HPDE6-E6E7 (cell line): ENCODE results near the gene IL22.

Experiments
- DNase-seq: peaks from one replicate; pipeline ENCODE4 v3.0.0; 2011; ENCODE audit warnings: missing footprints; ENCODE audit errors: extremely low spot score

Gene IL22

DNA sequence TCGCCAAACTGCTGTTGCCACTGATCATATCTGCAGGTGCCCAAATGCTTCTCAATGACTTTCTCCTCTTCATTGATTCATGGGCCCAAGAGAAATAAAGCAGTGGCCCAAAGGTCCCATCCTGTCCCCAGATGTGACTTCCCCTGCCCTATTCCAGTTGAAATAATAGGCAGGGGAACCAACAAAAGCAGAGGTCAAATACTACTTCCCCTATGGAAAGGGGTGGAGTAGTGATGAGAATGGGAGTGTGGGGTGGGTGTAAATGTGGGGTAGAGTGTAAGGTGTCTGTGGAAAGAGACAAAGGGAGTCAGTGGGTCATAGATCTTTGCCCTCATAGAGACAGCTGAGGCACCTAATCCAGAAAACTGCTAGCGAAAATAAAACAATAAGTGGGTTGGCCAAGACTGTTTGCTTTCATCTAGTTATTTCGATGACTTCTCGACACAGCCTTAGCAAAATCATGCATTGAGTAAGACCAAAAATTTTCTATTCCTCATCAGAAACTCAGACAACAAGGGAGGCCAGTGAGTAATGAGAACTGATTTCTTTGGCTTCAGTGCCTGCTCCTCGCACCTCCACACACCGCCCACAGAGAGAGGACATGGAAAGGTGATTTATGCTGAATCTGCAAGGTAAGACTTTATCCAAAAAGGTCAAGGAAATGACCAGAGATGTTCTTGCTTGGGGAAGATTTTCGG is 10.9 kb upstream of the IL22 start:
- DNase-seq, result no peak

DNA sequence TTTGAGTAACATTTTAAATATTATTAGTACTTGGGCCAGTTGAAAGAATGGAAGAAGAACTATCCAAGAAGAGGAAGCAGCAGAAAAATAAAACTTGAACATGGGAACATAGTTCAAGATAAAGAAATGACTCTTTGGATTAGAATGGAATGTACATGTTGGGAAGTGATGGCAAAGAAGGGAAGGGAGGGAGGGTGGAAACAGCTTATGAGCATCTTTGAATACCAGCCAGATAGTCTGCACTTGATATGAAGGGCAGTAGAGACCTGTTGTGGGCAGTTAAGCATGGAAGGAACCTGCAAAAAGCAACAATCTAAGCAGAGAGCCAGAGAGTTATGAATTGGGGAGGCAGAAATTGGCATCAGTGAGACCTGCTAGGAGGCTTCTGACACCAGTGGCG is 10.0 kb upstream of the IL22 start:
- no peak for DNase-seq

GRCh38 chr12:68261896-68262295 is 8.5 kb upstream of the IL22 start:
- DNase-seq, result no peak

DNA sequence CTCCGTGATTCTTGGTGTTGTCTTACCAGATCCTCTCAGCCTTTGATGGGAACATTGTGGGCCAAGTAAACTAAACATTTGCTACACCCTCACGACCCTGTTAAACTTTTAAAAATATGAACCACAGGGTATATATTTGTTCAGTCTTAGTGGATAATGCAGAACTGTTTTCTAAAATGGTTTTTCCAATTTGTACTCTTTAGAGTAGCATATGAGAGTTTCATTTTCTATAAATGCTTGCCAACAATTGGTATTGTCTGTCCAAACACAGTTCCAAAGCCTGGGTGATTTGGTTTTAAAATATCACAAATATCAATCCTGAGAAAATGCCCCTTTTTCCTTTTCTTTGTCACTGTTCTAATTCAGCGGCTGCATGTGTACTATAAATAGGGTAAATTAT is 6.7 kb upstream of the IL22 start:
- DNase-seq, result no peak

- DNase-seq, result peak; percentile 90
Measured at GRCh38 chr12:68259318-68259940, 6.0 kb upstream of the IL22 start.

DNA sequence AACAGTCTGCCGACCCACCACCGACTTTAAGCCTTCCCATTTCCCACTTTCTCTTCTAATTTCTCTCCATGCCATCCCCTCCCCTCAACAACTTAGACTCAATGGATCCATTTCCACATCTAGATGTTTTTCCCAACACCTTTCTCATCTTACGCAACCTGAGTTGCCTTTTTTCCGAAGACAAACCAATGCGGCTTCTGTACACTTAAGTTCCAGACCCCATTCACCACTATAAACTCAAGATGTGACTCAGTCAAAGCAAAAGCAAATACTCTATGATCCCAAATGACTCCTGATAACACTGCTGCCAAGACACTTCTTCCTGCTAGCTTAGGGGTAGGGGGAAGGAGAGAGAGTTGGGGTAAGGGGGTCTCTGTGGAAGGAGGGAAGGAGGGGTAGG is 1.3 kb downstream of the IL22 start:
- no peak for DNase-seq

- DNase-seq, result no peak
Measured at GRCh38 chr12:68250454-68250853, 3.0 kb downstream of the IL22 start.

DNA sequence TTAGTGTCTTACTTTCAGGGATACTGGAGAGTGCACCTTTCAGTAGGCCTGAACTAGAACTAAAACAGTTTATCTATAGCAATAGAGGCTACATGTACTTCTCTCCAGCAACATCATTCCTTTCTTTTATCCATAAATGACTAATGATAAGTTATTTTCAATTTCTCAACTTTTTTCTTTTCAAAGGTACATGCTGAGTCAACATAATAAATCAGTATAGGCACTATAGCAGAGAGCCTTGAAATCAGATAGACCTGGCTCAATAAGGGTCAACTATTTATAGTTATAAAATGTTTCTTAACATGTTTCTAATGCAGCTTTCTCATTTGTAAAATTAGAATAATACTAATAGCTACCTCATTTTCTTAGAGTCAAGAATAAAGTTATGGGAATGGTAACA is 5.6 kb downstream of the IL22 start:
- DNase-seq, result no peak

GRCh38 chr12:68246350-68246749 is 7.1 kb downstream of the IL22 start:
- no peak for DNase-seq

- DNase-seq, result no peak
Measured at GRCh38 chr12:68245180-68246021, 8.0 kb downstream of the IL22 start.

GRCh38 chr12:68242777-68243176 is 10.6 kb downstream of the IL22 start:
- DNase-seq, result no peak

DNA sequence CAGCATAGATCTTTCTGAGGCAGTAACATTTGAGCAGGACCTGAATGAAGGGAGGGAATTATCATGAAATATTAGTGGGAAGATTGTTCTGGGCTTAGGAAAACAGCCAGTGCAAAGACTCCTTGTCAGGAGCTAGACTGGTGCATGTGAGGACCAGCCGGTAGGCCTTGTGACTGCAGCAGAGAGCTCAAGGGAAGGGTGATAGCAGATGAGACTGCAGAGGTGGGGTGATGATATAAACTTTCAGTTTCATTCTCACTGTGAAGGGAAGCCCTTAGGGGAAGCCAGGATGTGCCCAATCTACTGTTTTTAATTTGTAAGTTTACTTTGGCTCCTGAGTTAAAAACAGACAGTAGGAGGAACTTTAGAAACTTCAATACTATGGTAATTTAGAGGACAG is 12.4 kb downstream of the IL22 start:
- no peak for DNase-seq

- DNase-seq, result peak; percentile 49
Measured at GRCh38 chr12:68240079-68240478, 13.3 kb downstream of the IL22 start.

DNA sequence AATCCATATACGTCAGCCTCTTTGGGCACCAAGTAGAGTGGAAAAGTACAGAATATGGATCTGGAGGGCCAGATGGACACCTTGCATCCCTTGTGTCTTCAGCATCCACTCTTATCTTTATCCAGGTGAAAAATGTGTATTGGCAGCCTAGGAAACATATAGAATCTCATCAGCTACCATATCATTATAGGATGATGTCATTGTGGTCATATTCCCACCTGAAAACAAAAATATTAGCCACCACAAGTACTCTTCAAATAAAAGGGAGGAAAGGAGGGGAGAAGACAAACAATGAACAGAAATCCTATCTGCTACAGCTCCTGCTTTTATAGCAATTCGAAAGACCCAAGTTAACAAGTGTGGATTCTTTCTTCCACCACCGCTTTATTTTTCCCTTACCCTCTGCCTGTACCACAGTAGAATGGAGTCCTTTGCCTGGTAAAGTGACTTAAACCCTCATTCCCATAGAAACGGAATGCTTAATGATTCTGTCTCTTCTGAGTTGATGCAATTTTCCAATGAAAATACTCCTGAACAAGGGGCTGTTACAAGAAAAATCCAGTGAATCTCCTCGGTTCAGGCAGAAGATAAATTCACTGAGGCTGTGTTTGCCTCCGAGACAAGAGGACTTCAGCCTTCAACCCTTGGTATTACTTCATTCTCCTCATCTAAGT is 14.0 kb downstream of the IL22 start:
- DNase-seq, result no peak

DNA sequence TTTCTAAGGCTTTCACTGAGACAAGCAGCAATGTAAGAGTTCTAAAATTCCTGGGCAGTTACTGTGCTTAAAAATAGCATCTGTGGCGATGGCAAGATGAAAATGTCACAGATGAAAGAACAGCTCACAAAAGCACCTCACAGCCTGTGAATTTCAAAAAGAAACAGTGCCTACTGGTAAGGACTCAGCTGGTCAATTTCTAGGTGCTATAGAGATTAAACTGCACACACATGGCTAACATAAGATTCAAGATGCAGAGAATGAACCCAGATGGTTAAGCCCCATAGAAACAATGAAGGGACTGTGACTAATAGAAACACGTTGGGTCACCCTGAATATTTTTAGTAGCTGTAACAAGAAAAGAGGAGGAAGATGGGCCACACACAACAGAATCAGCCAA is 15.8 kb downstream of the IL22 start:
- no peak for DNase-seq

GRCh38 chr12:68237078-68237477 is 16.3 kb downstream of the IL22 start:
- DNase-seq, result no peak

DNA sequence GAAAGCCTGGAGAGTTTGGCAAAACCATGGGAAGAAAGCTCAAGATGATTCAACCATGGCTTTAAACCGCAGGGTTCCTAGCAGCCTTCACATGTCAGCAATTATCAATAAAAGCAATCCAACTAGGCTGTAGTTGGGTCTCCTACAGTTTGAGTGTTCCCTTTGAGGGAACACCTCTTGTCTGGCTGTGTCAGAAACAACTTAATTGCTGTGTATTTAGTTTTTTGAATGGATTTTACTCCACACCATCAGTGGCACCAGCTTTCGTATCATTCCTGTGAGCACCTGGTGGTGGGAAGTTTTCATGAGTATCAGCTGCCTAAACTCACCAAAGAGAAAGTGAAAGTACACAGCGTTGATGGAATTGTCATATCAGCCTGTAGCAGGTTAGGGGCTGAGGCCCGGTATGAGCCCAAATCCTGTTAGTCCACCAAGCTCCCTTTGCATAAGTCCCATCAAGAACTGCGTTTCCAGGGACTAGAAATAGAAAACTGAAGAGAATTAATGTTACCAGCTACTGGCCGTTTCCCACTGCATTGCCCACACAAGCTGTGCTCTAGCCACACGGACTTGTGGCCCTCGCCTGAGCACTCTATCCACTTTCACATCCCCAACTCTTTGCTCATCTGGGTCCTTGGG is 16.9 kb downstream of the IL22 start:
- DNase-seq, result no peak

- no peak for DNase-seq
Measured at GRCh38 chr12:68235576-68235975, 17.8 kb downstream of the IL22 start.

GRCh38 chr12:68234140-68234539 is 19.3 kb downstream of the IL22 start:
- no peak for DNase-seq

- DNase-seq, result no peak
Measured at GRCh38 chr12:68233498-68233897, 19.9 kb downstream of the IL22 start.

DNA sequence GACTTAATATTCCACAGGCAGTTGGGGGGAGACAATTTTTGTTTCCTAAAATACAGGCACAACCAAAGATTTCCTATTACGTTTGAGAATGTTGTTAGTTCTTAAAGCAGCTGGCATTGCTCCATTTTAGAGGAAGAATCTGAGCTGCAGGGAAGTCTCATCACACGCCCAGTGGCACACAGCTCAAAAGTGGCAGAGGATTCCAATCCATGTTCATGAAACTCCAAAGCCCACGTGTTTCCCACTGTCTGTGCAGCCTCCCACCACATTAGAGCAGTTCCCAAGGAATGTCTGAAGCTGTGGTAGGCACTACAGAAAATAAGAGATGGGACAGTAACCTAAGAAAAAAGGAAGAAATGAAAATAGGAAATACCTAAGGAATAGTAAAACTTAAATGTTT is 21.7 kb downstream of the IL22 start:
- DNase-seq, result no peak

DNA sequence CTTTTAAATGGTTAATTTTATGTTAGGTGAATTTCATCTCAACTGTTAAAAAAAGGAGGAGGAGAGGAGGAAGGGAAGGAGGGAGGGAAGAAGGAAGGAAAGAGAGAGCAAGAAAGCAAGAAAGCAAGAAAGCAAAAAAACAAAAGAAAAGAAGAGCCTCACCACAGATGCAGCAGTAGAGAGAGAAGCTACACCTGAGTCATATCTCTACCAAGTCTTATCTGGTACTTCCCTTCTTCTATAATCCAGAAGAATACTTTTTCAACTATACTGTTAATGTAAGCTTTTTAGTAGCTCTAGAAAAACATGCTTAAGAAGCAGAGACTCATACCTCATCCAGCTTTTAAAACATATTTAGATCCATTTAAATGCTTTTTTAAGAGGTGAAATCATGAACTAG is 22.2 kb downstream of the IL22 start:
- no peak for DNase-seq
